Lower lobe of right lung (tissue), 2 donors: ENCODE measurements around the gene NFIA. TPM values are rescaled to one million over a fixed set of nuclear protein-coding genes. Genes with fewer than 3 reads are reported as not detected.

Experiments used
- ATAC-seq, 2 donors: fragments of 200-7000 bp; cut with Tn5 transposase; one replicate each; pipeline ENCODE4 v1.9.1; 2020 to 2022; ENCODE audit warnings: mild to moderate bottlenecking in 2 of 2, moderate library complexity in 2 of 2
- DNase-seq: peaks from one replicate; pipeline ENCODE4 v3.0.0-alpha.2; 2020
- H3K27ac ChIP-seq: fragments of 200-600 bp; one replicate; pipeline ENCODE4 v1.8.0; 2022
- H3K27me3 ChIP-seq: fragments of 200-600 bp; one replicate; pipeline ENCODE4 v1.8.0; 2022; ENCODE audit warnings: low read depth
- H3K36me3 ChIP-seq: fragments of 200-600 bp; one replicate; pipeline ENCODE4 v1.8.0; 2022; ENCODE audit warnings: mild to moderate bottlenecking
- H3K4me1 ChIP-seq: fragments of 200-600 bp; one replicate; pipeline ENCODE4 v1.8.0; 2022
- H3K4me3 ChIP-seq: fragments of 200-600 bp; one replicate; pipeline ENCODE4 v1.8.0; 2022; ENCODE audit warnings: mild to moderate bottlenecking
- H3K9me3 ChIP-seq: fragments of 200-600 bp; one replicate; pipeline ENCODE4 v1.8.0; 2022
- CTCF ChIP-seq: fragments of 200-600 bp; IDR thresholded peaks from one replicate; pipeline ENCODE4 v1.8.0; 2022; ENCODE audit warnings: antibody characterized with exemption, mild to moderate bottlenecking
- intact Hi-C: fragments of 100-400 bp; cut with DNase I; formaldehyde crosslinking; loops from one replicate; pipeline ENCODE4 v1.11.0; 2022
- total RNA-seq: library from RNA; stranded (reverse); fragmentation: NEBNext Ultra II Directional; extraction: Animal tissue kit (Norgen Biotek cat#: 25700); gene quantifications from one replicate; pipeline ENCODE4 v1.2.1, GENCODE V29; 2021
- donor health status: DM: no; HTN: yes; CAD: no; lungs with severe emphysema.

The NFIA gene
- total RNA-seq, 1 donor from 2014 or later = 70.0 TPM

- no peak for TF ChIP-seq CTCF
- peak; percentile 11 to 45 for ATAC-seq
- peak overlapping the region; percentile 92 for H3K27ac ChIP-seq
- H3K27me3 ChIP-seq = no peaks in the 10 kb centered on the region
- no peaks in the 10 kb centered on the region for H3K36me3 ChIP-seq
- peaks cover 61% of the 10 kb centered on the region for H3K4me1 ChIP-seq
- H3K4me3 ChIP-seq = peak overlapping the region; percentile 60
- no peak for DNase-seq
- no peaks in the 10 kb centered on the region for H3K9me3 ChIP-seq
- intact Hi-C loops = no loop called here
These were observed 29.8 kb upstream of the NFIA start for GRCh38 chr1:61052395-61053225.

GRCh38 chr1:61053226-61053711, 29.1 kb upstream of the NFIA start:
- DNase-seq (no peak), ATAC-seq (no peak)
- no peaks in the 10 kb centered on the region for H3K27me3 ChIP-seq
- H3K36me3 ChIP-seq = no peaks in the 10 kb centered on the region
- no peaks in the 10 kb centered on the region for H3K9me3 ChIP-seq
- no peak for TF ChIP-seq CTCF
- peaks cover 61% of the 10 kb centered on the region for H3K4me1 ChIP-seq
- peak overlapping the region; percentile 92 for H3K27ac ChIP-seq
- H3K4me3 ChIP-seq = peak overlapping the region; percentile 60
- intact Hi-C loops = no loop called here

DNA sequence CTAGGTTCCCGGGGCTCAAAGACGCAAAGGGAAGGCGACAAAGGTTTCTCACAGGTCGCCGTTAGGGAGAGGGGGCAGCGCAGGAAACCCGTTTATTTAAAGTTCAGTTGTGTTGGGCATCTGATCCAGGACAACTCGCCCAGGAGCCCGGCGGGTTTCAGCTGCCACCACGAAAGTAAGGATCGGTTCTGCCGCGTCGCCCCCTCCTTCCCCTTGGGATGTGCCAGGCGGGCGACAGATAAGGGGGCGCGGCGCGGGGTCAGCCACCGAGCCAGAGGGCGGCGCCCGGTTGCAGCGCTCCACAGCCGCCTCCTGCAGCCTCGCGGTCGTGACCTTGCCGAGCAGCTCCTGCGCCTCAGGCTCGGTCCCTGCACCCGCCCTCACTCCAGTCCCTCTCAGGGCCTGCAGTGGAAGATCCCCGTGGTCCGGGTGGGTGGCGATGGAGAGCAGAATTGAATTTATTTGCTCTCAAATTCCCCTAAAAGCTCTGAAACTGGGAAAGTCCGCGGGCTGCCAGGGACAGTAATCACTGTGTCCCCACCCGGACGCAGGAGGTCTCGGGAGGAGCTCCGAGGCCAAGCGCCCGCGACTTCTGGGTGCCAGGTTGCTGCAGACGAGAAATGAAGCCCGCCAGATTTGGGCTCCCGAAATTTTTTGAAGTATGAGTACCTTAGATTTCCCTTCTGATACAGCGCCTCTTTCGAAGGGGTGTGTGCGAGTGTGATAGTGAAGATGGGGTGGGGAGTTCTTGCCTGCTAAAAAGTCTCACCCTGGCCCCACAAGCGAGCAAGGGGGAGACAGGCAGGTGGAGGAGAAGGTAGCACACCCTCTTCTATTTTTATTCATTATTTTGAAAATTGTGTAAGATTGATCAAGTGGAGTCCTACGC, 28.4 kb upstream of the NFIA start:
- Histone ChIP-seq H3K4me1 (peaks cover 61% of the 10 kb centered on the region), H3K9me3 (no peaks in the 10 kb centered on the region), H3K27me3 (no peaks in the 10 kb centered on the region), H3K4me3 (peak overlapping the region; percentile 60), H3K27ac (peak overlapping the region; percentile 60), H3K36me3 (no peaks in the 10 kb centered on the region)
- peak; percentile 68 for DNase-seq
- ATAC-seq = peak; percentile 9 to 14
- no peak for TF ChIP-seq CTCF
- intact Hi-C loops = no loop called here

- Histone ChIP-seq H3K27ac (no peak overlapping the region), H3K4me3 (no peak overlapping the region), H3K9me3 (no peaks in the 10 kb centered on the region), H3K4me1 (peaks cover 58% of the 10 kb centered on the region), H3K27me3 (no peaks in the 10 kb centered on the region), H3K36me3 (no peaks in the 10 kb centered on the region)
- intact Hi-C loops = no loop called here
- TF ChIP-seq CTCF = no peak
- ATAC-seq = no peak
- no peak for DNase-seq
These were observed 27.8 kb upstream of the NFIA start for GRCh38 chr1:61054601-61054993.

- H3K36me3 ChIP-seq = no peaks in the 10 kb centered on the region
These were observed 27.2 kb upstream of the NFIA start for GRCh38 chr1:61055110-61055614.

More at GRCh38 chr1:61055110-61055614, 27.2 kb upstream of the NFIA start:
- H3K9me3 ChIP-seq = no peaks in the 10 kb centered on the region
- peak overlapping the region; percentile 1 for H3K27ac ChIP-seq
- ATAC-seq (no peak), DNase-seq (no peak)
- no peak for TF ChIP-seq CTCF
- no peak overlapping the region for H3K4me3 ChIP-seq
- intact Hi-C loops = no loop called here
- no peaks in the 10 kb centered on the region for H3K27me3 ChIP-seq
- H3K4me1 ChIP-seq = peaks cover 56% of the 10 kb centered on the region
